Kidney epithelial cell (primary cell): ENCODE measurements around the gene TMED6. TPM values are rescaled to one million over a fixed set of nuclear protein-coding genes. Genes with fewer than 3 reads are reported as not detected.
A peak's percentile ranks its signal among the peaks of the same experiment; 100 is the strongest.

Experiments
- DNase-seq: peaks from one replicate; pipeline ENCODE4 v3.0.0-alpha.2; 2010; ENCODE audit warnings: low read depth
- H3K27me3 ChIP-seq: 2 replicates; pipeline ENCODE4 v1.6.0; 2011; ENCODE audit warnings: low read length; ENCODE audit not compliant: control insufficient read depth, insufficient read depth
- H3K36me3 ChIP-seq: 2 replicates; pipeline ENCODE4 v1.5.1; 2011; ENCODE audit warnings: low read length; ENCODE audit not compliant: control insufficient read depth, insufficient read depth
- H3K4me3 ChIP-seq: 2 replicates; pipeline ENCODE4 v1.5.1; 2011; ENCODE audit warnings: low read depth, mild to moderate bottlenecking, control low read depth, low read length
- CTCF ChIP-seq: IDR thresholded peaks from 2 replicates; pipeline ENCODE4 v1.5.1; 2011; ENCODE audit warnings: mild to moderate bottlenecking, moderate library complexity, low read length, control low read depth, inconsistent platforms; ENCODE audit not compliant: insufficient read depth, poor library complexity, severe bottlenecking
- total RNA-seq: library from RNA; depleted of rRNA; stranded (reverse); fragments of >200 nt; gene quantifications from 2 replicates; pipeline ENCODE4 v1.2.3, GENCODE V29; 2015

TMED6 gene
- not detected in 2 replicates for total RNA-seq

GRCh38 chr16:69351309-69352027 is at the start of gene TMED6:
TMED6 (minus strand) TSS chr16:69351786; CDS start chr16:69351753, 33 bp downstream.
- DNase-seq = no peak
- Histone ChIP-seq H3K36me3 (no peaks in the 10 kb centered on the region), H3K27me3 (no peaks in the 10 kb centered on the region), H3K4me3 (no peak within 1 kb of the TSS)
- TF ChIP-seq CTCF = no peak

DNA sequence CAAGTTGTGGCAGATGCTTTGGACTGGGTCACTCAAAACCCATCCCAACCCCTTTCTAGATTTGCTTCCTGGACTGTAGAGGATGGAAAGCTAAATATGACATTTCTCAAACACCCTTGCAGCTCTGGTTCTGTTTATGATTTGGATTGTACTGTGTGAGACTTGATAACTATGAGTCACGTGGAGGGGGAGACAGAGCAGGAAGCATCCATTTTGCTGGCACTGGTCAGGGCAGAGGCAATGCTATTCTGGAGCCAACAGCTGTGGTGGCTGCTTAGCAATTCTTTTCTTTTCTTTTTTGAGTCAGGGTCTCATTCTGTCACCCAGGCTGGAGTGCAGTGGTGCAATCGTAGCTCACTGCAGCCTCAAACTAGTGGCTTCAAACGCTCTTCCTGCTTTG is 47.8 kb upstream of the TMED6 start:
- DNase-seq = no peak
- H3K36me3 ChIP-seq = no peaks in the 10 kb centered on the region
- H3K27me3 ChIP-seq = no peaks in the 10 kb centered on the region
- H3K4me3 ChIP-seq = no peak overlapping the region
- TF ChIP-seq CTCF = no peak

- peak; percentile 69 for DNase-seq
- peak overlapping the region; percentile 11 for H3K4me3 ChIP-seq
- H3K36me3 ChIP-seq = no peaks in the 10 kb centered on the region
- H3K27me3 ChIP-seq = no peaks in the 10 kb centered on the region
- peak; percentile 66 for TF ChIP-seq CTCF
These were observed 46.4 kb upstream of the TMED6 start for GRCh38 chr16:69397821-69398521.

- DNase-seq = peak; percentile 85
- Histone ChIP-seq H3K36me3 (no peaks in the 10 kb centered on the region), H3K4me3 (no peak overlapping the region), H3K27me3 (no peaks in the 10 kb centered on the region)
- TF ChIP-seq CTCF = peak; percentile 60
These were observed 44.8 kb upstream of the TMED6 start for GRCh38 chr16:69396187-69397061.

DNA sequence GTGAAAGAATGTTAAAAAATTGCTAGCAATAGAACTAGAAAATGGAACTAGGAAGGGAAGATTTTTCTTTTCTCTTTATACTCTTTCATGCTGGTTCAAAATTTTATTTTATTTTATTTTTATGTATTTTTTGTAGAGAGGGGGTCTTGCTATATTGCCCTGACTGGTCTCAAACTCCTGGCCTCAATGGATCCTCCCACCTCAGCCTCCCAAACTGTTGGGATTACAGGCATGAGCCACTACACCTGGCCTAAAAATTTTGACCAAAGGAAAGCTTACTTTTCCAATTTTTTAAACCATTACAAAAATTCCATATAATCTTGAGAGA is 44.2 kb upstream of the TMED6 start:
- no peaks in the 10 kb centered on the region for H3K36me3 ChIP-seq
- DNase-seq = no peak
- no peaks in the 10 kb centered on the region for H3K27me3 ChIP-seq
- TF ChIP-seq CTCF = no peak
- no peak overlapping the region for H3K4me3 ChIP-seq
